GM21825 (cell line): Measurements from ENCODE around the gene AP1B1.

ENCODE experiments used
- ATAC-seq: cut with Tn5 transposase; IDR thresholded peaks from one replicate; pipeline ENCODE4 v1.9.1; 2021; ENCODE audit warnings: mild to moderate bottlenecking, moderate library complexity; ENCODE audit not compliant: unreplicated experiment

Gene AP1B1

DNA sequence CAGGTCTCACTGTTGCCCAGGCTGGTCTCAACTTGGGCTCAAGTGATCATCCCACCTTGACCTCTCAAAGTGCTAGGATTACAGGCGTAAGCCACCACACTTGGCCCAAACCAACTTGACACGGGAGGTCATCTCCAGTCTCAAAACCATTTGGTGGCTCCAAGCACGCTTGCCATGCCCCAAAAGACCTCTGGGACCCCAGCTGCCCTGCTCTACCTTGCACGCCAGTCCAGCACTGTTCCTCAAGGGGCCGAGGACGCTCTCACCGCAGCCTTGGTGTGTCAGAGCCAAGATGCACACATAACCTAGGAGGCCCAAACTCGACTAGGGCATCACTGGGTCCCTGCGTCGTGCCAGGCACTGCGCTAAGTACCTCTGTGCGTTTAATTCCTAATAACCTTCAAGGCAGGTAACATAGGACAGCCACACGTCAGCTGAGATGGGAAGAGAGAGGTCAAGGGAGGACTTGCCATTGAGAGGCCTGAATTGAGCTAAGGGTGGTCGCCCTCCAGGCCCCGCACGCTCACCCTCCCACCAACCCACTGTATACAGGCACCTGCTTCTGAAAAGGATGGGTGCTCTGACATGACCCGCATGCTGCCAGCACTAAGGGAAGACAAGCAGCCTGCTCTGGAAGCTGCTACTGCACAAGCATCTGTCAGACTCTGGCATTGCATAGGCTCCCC is 86.5 kb downstream of the AP1B1 start:
- no peak for ATAC-seq

DNA sequence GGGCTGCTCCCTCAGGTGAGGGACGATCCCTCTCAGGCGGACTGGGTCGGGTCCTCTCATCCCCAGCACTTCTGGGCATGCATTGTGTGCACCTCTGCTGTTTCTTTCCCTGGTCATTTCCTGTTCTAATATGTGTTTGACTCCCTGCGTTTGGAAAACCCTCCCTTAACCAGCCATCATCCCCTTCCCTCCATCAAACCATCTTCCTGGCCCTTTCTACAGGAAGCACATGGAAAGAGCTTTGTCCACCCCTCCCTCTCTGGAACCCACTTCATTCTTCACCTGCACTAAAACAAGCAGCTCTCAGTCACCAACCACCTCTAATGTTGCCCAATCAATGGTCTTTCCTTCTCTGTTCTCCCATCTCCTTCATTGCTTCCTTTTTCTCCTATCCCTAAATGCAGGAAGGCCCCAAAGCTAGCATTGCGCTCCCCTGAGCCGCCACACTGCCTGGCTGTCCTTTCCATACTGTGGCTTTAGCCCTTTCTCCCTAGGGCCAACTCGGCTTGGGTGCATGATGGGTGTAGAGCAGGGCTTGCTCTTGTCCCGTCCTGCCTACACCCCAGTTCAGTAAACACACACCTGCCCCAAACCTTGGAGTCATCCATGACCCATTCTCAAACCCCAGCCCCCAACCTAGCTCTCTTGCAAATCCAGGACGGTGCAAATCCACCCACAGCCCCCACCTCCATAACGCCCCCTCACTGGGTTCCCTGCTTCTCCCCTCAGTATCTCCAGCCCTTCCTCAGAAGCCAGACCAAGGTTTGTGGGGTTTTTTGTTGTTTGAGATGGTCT is 87.4 kb downstream of the AP1B1 start:
- ATAC-seq, result no peak

- no peak for ATAC-seq
Measured at GRCh38 chr22:29300467-29300806, 87.9 kb downstream of the AP1B1 start.

DNA sequence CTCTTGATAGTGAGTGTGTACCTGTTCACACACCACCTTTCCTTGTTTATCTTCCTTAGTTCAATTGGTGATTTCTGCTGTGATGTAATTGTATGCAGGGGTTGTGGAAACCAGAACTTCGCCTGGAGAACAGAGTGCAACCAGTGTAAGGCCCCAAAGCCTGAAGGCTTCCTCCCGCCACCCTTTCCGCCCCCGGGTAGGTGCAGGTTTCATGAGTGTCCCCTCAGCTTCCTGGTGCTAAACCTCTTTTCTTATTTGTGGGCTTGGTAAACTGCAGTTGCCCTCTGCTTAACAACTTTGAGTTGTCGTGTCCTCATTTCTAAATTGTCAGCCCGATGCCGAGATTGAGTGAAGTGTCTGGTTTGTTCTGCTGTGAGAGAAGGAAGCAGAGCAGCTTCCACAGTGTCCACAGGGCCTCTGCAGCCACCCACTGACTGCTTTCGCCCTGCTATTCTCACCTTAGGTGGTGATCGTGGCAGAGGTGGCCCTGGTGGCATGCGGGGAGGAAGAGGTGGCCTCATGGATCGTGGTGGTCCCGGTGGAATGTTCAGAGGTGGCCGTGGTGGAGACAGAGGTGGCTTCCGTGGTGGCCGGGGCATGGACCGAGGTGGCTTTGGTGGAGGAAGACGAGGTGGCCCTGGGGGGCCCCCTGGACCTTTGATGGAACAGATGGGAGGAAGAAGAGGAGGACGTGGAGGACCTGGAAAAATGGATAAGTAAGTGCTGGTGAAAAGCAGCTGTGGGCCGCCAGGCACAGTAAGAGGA is 89.1 kb downstream of the AP1B1 start:
- ATAC-seq, result no peak

DNA sequence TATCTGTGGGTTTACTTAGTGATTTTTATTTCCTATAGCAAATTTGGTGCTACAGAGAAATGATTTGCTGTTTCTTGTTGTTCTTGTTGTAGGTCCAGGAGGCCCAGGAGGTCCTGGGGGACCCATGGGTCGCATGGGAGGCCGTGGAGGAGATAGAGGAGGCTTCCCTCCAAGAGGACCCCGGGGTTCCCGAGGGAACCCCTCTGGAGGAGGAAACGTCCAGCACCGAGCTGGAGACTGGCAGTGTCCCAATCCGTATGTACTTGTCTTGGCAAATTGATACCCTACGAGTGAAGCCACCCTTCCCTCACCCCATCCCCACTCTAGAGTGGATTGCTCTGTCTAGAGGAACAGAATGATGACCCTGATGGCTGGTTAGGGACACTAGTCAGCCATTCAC is 89.7 kb downstream of the AP1B1 start:
- ATAC-seq, result no peak

DNA sequence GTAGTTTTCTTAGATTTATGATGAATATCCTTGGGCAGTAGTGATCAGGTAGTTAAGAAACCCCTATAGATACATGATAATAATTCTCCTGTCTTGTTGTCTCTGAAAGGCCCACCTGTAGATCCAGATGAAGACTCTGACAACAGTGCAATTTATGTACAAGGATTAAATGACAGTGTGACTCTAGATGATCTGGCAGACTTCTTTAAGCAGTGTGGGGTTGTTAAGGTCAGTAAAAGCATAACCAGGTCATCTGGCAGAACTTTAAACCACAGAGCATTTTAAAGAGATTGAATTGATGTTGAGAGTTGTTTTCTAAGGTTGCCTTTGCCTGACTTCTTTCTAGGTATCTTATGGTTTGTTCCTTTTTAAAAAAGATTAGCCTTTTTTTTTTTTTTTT is 96.0 kb downstream of the AP1B1 start:
- ATAC-seq, result no peak

DNA sequence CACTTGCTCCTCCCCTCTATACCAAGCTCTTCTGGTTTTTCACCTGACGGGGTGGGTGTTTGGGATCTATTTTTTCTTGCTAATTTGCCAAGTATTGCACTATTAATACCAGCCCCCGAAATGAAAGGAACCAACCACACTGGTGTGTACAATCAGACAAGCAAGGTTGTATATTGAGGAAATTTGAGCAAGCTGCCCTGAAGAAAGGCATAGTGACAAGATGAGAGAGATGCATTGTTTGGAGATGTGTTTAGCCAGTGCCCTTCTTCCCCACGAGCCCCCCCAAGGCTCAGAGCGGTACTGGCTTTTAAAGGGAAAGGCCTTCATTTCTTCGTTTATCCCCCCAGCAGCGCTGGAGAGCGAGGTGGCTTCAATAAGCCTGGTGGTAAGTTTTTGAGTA is 97.2 kb downstream of the AP1B1 start:
- ATAC-seq, result no peak

GRCh38 chr22:29290061-29290460 is 98.3 kb downstream of the AP1B1 start:
- ATAC-seq, result no peak

- no peak for ATAC-seq
Measured at GRCh38 chr22:29288837-29289236, 99.5 kb downstream of the AP1B1 start.

- ATAC-seq, result no peak
Measured at GRCh38 chr22:29284196-29284595, 104.2 kb downstream of the AP1B1 start.

GRCh38 chr22:29277927-29278326 is 110.4 kb downstream of the AP1B1 start:
- ATAC-seq, result no peak
